Measurements from ENCODE around the gene SLC7A6.

SLC7A6 gene

GRCh38 chr16:68235108-68235886 is 29.0 kb upstream of the SLC7A6 start:
- DNase-seq (ENCODE audit: low spot score): no peak

GRCh38 chr16:68235887-68236136 is 28.5 kb upstream of the SLC7A6 start, which contains the start of gene ESRP2:
Gene ESRP2 (minus strand): TSS chr16:68236127. CDS start chr16:68236045, 82 bp downstream.
- DNase-seq (ENCODE audit: low spot score): no peak

- DNase-seq (ENCODE audit: low spot score): no peak
Observed at GRCh38 chr16:68236137-68236825, 28.0 kb upstream of the SLC7A6 start.

- no peak for DNase-seq (ENCODE audit: low spot score)
Observed at GRCh38 chr16:68236826-68237242, 27.5 kb upstream of the SLC7A6 start.

- peak; percentile 98 for DNase-seq (ENCODE audit: low spot score)
Observed at GRCh38 chr16:68237243-68238028, 26.9 kb upstream of the SLC7A6 start.

GRCh38 chr16:68238029-68238345 is 26.3 kb upstream of the SLC7A6 start:
- DNase-seq (ENCODE audit: low spot score): no peak

- DNase-seq (ENCODE audit: low spot score): no peak
Observed at GRCh38 chr16:68242085-68242484, 22.2 kb upstream of the SLC7A6 start.

- DNase-seq (ENCODE audit: low spot score): no peak
Observed at GRCh38 chr16:68242926-68243858, 21.1 kb upstream of the SLC7A6 start.

- DNase-seq (ENCODE audit: low spot score): no peak
Observed at GRCh38 chr16:68244481-68244902, 19.8 kb upstream of the SLC7A6 start.

- peak; percentile 87 for DNase-seq (ENCODE audit: low spot score)
Observed at GRCh38 chr16:68244903-68245853, 19.1 kb upstream of the SLC7A6 start, which contains the start of gene PLA2G15. Gene PLA2G15 (plus strand): TSS chr16:68245373. CDS start chr16:68245427, 54 bp downstream.

GRCh38 chr16:68246121-68246520 is 18.2 kb upstream of the SLC7A6 start:
- DNase-seq (ENCODE audit: low spot score): no peak

- no peak for DNase-seq (ENCODE audit: low spot score)
Observed at GRCh38 chr16:68246666-68247065, 17.7 kb upstream of the SLC7A6 start.

GRCh38 chr16:68247400-68247799 is 16.9 kb upstream of the SLC7A6 start:
- no peak for DNase-seq (ENCODE audit: low spot score)

GRCh38 chr16:68247932-68248331 is 16.4 kb upstream of the SLC7A6 start:
- no peak for DNase-seq (ENCODE audit: low spot score)

- DNase-seq (ENCODE audit: low spot score): no peak
Observed at GRCh38 chr16:68249371-68249770, 15.0 kb upstream of the SLC7A6 start.

- DNase-seq (ENCODE audit: low spot score): no peak
Observed at GRCh38 chr16:68250951-68251350, 13.4 kb upstream of the SLC7A6 start.

GRCh38 chr16:68251832-68252231 is 12.5 kb upstream of the SLC7A6 start:
- no peak for DNase-seq (ENCODE audit: low spot score)

GRCh38 chr16:68252383-68252782 is 11.9 kb upstream of the SLC7A6 start:
- DNase-seq (ENCODE audit: low spot score): no peak

- DNase-seq (ENCODE audit: low spot score): no peak
Observed at GRCh38 chr16:68253721-68254120, 10.6 kb upstream of the SLC7A6 start.

- DNase-seq (ENCODE audit: low spot score): no peak
Observed at GRCh38 chr16:68255712-68256111, 8.6 kb upstream of the SLC7A6 start.
